Rectal smooth muscle tissue (tissue), 1 donor: ENCODE results near the gene SLX9.

Experiments used
- H3K27ac ChIP-seq: one replicate; pipeline ENCODE4 v1.7.0; 2013; ENCODE audit warnings: low read depth, low read length, inconsistent platforms
- H3K27me3 ChIP-seq: one replicate; pipeline ENCODE4 v1.7.0; 2013; ENCODE audit warnings: low read length; ENCODE audit not compliant: control insufficient read depth, insufficient read depth
- H3K36me3 ChIP-seq: one replicate; pipeline ENCODE4 v1.7.0; 2013; ENCODE audit warnings: low read length; ENCODE audit not compliant: control insufficient read depth, insufficient read depth
- H3K4me1 ChIP-seq: one replicate; pipeline ENCODE4 v1.7.0; 2013; ENCODE audit warnings: low read length; ENCODE audit not compliant: control insufficient read depth, insufficient read depth
- H3K4me3 ChIP-seq: one replicate; pipeline ENCODE4 v1.7.0; 2013; ENCODE audit warnings: low read length
- H3K9ac ChIP-seq: one replicate; pipeline ENCODE4 v1.7.0; 2013; ENCODE audit warnings: low read length

Gene SLX9

GRCh38 chr21:44995343-44995941, 55.6 kb downstream of the SLX9 start:
- H3K27ac ChIP-seq = peak overlapping the region; percentile 68
- peaks cover 39% of the 10 kb centered on the region for H3K4me1 ChIP-seq
- no peak overlapping the region for H3K9ac ChIP-seq
- H3K4me3 ChIP-seq = no peak overlapping the region
- no peaks in the 10 kb centered on the region for H3K36me3 ChIP-seq
- no peaks in the 10 kb centered on the region for H3K27me3 ChIP-seq

DNA sequence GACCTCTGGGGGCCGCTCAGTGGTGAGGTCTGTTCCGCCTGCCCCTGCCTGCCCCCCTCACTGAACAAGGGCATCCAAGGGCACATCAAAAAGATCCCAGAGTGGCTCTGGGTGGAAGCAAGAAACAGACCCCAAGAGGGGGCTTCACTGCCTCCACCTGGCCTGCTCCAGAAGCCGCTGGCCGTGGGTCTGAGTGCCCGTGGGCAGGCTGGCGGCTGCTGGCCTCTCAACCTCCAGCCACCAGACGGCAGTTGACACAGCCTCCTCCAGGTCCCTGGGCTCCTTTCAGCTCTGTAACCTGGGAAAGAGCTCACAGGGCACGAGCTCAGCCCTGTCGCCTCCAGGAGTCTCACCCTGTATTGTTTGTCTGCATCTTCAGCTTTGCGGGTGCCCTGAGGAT, 56.3 kb downstream of the SLX9 start:
- H3K27ac ChIP-seq = no peak overlapping the region
- H3K4me1 ChIP-seq = peaks cover 42% of the 10 kb centered on the region
- H3K36me3 ChIP-seq = no peaks in the 10 kb centered on the region
- no peak overlapping the region for H3K4me3 ChIP-seq
- no peak overlapping the region for H3K9ac ChIP-seq
- no peaks in the 10 kb centered on the region for H3K27me3 ChIP-seq

DNA sequence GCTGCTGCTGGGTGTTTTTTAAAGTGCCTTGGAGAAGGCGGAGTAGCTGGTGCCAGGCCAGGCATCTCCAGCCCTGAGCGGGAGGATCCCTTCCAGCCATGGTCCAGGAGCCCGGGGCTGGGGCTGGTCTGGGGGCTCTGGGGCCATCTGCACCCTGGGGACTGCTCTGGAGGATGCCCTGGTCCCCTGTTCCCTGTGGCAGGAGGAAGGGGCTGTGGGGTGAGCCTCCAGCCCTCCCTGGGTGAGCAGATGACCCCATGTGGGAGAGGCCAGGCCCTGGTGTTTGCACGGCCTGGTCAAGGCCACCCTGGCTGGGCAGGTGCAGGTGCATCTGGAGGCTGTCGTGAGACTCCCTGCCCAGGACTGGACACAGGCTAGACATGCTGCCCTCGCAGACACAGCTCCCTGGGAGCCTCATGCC, 56.7 kb downstream of the SLX9 start:
- Histone ChIP-seq H3K4me1 (peaks cover 42% of the 10 kb centered on the region), H3K27me3 (no peaks in the 10 kb centered on the region), H3K27ac (no peak overlapping the region), H3K9ac (no peak overlapping the region), H3K36me3 (no peaks in the 10 kb centered on the region), H3K4me3 (no peak overlapping the region)

DNA sequence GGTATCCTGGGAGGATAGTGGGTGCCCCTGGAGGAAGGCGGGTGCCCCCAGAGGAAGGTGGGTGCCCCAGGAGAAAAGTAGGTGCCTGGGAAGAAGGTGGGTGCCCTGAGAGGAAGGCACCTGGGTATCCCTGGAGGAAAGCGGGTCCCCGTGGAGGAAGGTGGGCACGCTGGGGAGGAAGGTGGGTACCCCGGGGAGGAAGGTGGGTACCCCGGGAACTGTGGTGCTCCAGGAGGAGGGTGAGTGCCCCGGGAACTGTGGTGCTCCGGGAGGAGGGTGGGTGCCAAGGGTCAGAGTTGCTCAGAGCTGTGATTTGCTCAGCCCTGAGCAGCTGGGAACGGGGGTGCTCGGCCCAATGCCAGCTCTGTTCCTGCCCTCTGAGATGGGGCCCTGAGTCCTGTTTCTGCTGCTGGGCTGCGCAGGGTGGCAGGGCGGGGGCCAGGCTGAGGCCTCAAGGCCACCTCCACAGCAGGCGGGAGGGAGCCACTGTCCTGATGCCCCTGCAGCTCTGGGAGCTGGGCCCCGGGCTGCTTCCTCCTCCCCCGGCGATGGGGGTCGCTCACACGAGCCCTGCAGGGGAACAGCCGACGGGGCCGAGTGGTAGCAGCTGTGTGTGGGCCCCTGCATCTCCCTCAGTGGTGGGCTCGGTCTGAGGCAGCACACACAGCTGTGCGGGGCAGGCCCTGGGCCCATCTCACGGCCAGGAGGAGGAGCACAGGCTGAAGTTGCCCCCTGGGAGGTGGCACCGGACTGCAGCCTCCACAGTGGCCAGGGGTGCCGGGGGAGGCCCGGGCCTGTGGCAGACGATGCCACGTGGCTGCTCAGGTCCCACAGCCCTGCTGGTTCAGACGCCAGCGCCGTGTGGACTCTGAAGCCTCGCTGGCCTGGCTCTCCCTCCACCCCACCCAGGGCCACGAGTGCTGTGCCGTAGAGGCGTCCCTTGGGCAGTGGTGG, 57.4 kb downstream of the SLX9 start:
- H3K27me3 ChIP-seq = no peaks in the 10 kb centered on the region
- H3K27ac ChIP-seq = no peak overlapping the region
- no peaks in the 10 kb centered on the region for H3K36me3 ChIP-seq
- no peak overlapping the region for H3K9ac ChIP-seq
- no peak overlapping the region for H3K4me3 ChIP-seq
- peaks cover 37% of the 10 kb centered on the region for H3K4me1 ChIP-seq

- Histone ChIP-seq H3K4me1 (peaks cover 31% of the 10 kb centered on the region), H3K27ac (no peak overlapping the region), H3K27me3 (no peaks in the 10 kb centered on the region), H3K9ac (no peak overlapping the region), H3K36me3 (no peaks in the 10 kb centered on the region), H3K4me3 (no peak overlapping the region)
Observed at GRCh38 chr21:44998086-44998620, 58.3 kb downstream of the SLX9 start.

DNA sequence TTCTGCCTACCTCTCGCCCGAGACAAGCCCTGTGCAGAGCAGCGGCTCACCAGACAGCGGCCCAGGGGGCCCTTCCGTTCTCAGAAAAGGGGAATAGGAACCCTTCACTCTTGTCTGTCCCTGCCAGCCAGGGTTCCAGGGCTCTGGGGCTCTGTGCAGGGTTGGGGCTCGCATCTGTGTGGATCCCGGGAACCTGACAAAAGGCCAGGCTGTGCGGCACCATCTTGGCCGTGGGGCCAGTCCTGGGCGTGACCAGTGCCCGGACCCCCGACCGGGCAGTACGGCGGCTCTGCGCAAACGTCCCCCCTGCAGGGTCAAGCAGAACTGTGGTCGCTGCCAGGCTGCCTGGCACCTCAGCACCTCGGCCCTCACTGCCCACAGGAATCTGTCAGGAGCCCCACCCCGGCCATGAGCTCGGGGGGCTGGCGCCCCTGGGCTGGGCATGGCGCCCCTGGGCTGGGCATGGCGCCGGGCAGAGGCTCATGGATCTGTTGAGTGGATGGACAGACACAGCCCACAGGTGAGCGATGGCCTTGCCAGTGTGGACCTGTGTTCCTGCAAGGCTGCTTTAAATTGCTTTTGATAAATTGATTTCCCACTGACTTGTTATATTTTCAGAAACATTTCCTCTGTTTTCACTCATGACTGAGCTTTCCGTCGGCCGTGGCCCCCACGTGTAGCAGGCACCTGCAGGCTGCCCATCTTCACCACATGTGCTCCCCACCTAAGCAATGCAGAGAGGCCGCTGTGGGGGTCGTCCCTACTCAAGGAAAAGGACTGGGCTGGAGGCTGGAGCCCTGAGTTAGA, 59.0 kb downstream of the SLX9 start:
- H3K9ac ChIP-seq = no peak overlapping the region
- no peaks in the 10 kb centered on the region for H3K36me3 ChIP-seq
- no peaks in the 10 kb centered on the region for H3K27me3 ChIP-seq
- H3K27ac ChIP-seq = no peak overlapping the region
- H3K4me3 ChIP-seq = no peak overlapping the region
- H3K4me1 ChIP-seq = peaks cover 34% of the 10 kb centered on the region

GRCh38 chr21:44999428-44999971, 59.7 kb downstream of the SLX9 start:
- H3K36me3 ChIP-seq = no peaks in the 10 kb centered on the region
- peaks cover 31% of the 10 kb centered on the region for H3K4me1 ChIP-seq
- H3K9ac ChIP-seq = no peak overlapping the region
- no peak overlapping the region for H3K4me3 ChIP-seq
- no peak overlapping the region for H3K27ac ChIP-seq
- H3K27me3 ChIP-seq = no peaks in the 10 kb centered on the region

DNA sequence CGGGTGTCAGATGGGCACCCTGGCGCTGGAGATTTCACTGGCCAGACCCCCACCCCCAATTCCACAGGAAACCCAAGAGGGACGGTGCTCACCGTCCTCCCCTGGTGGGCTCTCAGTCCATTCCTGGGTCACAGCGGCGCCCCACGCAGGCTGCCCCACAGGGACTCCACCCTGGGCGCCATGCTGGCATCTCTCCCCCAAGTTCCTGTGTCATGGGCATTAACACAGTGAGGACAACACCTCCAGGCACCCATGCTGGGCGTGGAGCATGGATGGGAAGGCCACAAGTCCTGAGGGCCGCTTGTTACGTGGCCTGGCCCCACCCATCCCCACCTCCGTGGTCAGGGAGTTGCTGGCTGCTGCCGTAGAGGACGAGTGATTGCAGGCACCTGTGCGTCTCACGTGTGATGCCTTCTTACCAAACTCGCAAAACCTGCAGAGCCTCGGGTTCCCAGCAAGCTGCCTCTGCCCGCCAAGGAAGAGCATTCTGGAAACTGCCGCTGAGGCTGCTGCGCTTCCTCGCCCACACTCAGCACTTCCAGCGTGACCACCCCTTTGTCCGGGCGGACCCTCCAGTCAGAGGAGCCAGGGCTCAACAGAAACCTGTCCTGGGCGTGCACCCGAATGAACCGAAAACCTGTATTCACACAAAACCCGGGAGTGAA, 60.3 kb downstream of the SLX9 start:
- Histone ChIP-seq H3K27ac (peak overlapping the region; percentile 71), H3K4me1 (peaks cover 28% of the 10 kb centered on the region)

GRCh38 chr21:45000637-45001133, 60.9 kb downstream of the SLX9 start:
- Histone ChIP-seq H3K27me3 (no peaks in the 10 kb centered on the region), H3K27ac (peak overlapping the region; percentile 71), H3K4me1 (peaks cover 26% of the 10 kb centered on the region), H3K36me3 (no peaks in the 10 kb centered on the region), H3K4me3 (no peak overlapping the region), H3K9ac (no peak overlapping the region)

More for the DNA sequence above, 60.3 kb downstream of the SLX9 start:
- H3K4me3 ChIP-seq = no peak overlapping the region
- no peak overlapping the region for H3K9ac ChIP-seq
- H3K36me3 ChIP-seq = no peaks in the 10 kb centered on the region
- H3K27me3 ChIP-seq = no peaks in the 10 kb centered on the region

GRCh38 chr21:45001134-45002095, 61.6 kb downstream of the SLX9 start:
- Histone ChIP-seq H3K27ac (peak overlapping the region; percentile 71), H3K4me3 (no peak overlapping the region)

More at GRCh38 chr21:45001134-45002095, 61.6 kb downstream of the SLX9 start:
- Histone ChIP-seq H3K9ac (no peak overlapping the region), H3K4me1 (peaks cover 26% of the 10 kb centered on the region), H3K36me3 (no peaks in the 10 kb centered on the region), H3K27me3 (no peaks in the 10 kb centered on the region)
